ENCODE data around the gene RAB40C.

DNA sequence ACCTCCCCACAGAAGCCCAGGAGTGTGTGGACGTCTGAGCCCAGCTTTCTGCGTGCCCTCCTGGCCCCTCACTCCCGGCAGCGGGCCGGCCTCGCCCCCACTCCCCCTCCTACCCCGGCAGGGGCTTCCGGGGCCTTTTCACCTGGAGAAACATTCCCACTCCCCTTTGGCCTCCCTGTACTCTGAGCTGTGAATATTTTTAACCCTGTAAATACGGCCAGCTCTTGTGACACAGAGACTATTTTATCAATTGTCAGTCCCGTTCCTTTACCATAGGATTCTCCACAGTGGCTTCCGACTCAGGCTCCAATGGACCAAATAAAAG lies 35.6 kb upstream of the RAB40C start:
- TF ChIP-seq, protein P1, sequence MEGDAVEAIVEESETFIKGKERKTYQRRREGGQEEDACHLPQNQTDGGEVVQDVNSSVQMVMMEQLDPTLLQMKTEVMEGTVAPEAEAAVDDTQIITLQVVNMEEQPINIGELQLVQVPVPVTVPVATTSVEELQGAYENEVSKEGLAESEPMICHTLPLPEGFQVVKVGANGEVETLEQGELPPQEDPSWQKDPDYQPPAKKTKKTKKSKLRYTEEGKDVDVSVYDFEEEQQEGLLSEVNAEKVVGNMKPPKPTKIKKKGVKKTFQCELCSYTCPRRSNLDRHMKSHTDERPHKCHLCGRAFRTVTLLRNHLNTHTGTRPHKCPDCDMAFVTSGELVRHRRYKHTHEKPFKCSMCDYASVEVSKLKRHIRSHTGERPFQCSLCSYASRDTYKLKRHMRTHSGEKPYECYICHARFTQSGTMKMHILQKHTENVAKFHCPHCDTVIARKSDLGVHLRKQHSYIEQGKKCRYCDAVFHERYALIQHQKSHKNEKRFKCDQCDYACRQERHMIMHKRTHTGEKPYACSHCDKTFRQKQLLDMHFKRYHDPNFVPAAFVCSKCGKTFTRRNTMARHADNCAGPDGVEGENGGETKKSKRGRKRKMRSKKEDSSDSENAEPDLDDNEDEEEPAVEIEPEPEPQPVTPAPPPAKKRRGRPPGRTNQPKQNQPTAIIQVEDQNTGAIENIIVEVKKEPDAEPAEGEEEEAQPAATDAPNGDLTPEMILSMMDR (IDR thresholded peaks at IDR 0.05; ENCODE audit: low read length), result no peak
- no peak for TF ChIP-seq EZH2phosphoT487 (IDR thresholded peaks at IDR 0.05; ENCODE audit: low read length)

All from MM.1S (cell line).